Choroid plexus epithelial cell (primary cell): ENCODE data around the gene FAM184A.
A peak's percentile ranks its signal among the peaks of the same experiment; 100 is the strongest.

Source experiments
- DNase-seq: peaks from one replicate; pipeline ENCODE4 v3.0.0-alpha.2; 2010; ENCODE audit warnings: low read depth
- H3K4me3 ChIP-seq: 2 replicates; pipeline ENCODE4 v1.5.1; 2011; ENCODE audit warnings: low read depth, mild to moderate bottlenecking, control low read depth, low read length, moderate library complexity
- TF ChIP-seq, protein P1 (sequence below): conservative IDR thresholded peaks from 2 replicates; pipeline ENCODE4 v1.5.1; 2011; ENCODE audit warnings: low read depth, mild to moderate bottlenecking, control low read depth, inconsistent platforms, low read length, moderate library complexity

FAM184A gene

DNA sequence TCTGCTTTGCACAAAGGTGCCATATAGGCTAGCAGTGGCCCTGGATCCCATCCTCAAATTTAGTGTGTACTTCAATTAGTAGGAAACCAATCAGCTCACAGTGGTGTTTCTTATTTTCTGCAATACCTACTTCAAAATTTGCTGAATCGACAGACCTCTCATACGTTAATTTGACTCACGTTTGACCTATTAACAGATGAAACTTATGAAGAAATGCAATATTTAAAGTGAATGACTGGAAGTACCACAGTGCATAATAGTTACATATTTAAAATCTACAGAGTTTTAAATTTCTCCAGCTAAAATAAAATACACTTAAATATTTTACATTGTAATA, 95.9 kb downstream of the FAM184A start:
- TF ChIP-seq, protein P1, sequence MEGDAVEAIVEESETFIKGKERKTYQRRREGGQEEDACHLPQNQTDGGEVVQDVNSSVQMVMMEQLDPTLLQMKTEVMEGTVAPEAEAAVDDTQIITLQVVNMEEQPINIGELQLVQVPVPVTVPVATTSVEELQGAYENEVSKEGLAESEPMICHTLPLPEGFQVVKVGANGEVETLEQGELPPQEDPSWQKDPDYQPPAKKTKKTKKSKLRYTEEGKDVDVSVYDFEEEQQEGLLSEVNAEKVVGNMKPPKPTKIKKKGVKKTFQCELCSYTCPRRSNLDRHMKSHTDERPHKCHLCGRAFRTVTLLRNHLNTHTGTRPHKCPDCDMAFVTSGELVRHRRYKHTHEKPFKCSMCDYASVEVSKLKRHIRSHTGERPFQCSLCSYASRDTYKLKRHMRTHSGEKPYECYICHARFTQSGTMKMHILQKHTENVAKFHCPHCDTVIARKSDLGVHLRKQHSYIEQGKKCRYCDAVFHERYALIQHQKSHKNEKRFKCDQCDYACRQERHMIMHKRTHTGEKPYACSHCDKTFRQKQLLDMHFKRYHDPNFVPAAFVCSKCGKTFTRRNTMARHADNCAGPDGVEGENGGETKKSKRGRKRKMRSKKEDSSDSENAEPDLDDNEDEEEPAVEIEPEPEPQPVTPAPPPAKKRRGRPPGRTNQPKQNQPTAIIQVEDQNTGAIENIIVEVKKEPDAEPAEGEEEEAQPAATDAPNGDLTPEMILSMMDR = no peak
- H3K4me3 ChIP-seq = no peak overlapping the region
- no peak for DNase-seq

DNA sequence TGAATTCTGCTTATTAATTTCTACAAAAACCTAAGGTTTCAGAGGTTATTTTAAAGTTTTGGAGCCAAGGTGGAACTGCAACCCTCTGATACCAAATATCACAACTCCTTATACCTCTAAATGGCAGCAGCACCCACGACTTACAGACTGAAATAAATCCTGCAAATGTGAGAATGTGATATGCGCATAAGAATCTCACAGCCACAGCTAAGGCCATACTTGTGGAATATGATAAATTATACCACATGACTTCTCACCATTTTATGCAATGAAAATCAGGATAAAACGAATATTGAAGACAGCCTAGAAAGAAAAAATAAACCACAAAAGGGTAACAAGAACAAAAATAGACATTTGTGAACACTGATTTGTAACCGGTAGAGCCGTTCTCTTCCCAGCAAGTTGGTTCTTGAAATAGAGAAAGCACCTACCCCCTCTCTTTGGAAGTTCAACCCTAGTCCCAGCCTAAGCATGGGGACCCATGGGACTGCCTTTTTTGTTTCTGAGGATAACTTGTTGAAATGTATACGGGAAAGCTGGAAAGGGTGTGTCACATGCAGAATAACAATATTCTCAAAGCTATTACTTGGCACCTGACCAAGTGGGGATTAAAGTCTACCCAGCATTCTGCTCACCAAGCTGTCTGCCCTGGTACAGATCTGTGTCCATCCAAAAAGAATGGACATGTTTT, 96.4 kb downstream of the FAM184A start:
- no peak for DNase-seq
- TF ChIP-seq, protein P1 = no peak
- H3K4me3 ChIP-seq = no peak overlapping the region

DNA sequence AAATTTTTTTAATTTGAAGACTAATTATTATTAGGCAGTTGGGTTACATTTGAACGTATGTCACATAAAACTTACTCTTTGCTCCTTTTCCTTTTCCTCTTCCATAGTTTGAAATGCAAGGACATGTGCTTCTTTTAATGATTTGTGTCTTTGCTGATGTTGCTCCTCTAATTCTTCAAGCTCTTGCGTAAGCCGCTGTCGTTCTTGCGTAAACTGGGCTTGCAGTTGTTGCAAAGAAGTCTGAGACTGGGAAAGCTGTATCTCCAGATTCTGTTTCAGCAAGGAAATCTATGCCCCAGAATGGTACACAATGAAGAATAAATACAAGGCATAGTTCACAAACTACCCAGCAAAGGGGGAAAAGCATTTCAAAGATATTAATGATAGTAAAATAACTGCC, 98.4 kb downstream of the FAM184A start:
- peak; percentile 73 for DNase-seq
- TF ChIP-seq, protein P1 = no peak
- no peak overlapping the region for H3K4me3 ChIP-seq

DNA sequence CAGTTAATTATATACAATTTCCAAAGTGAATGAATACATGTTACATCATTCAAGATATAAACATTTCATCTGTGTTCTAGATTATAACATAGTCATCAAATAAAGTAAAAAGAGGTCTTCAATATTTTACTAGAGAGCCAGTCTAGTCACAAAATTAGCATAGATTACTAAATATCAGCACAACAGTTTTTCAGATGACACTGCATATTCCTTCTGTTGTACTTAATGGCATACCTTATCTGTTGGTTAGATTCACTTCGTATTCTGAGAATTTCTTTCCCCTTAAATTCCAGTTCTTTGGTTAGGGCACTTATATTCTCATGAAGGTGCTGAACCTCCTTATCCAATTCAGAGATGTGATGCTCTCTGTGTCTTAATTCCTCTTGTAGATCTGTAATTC, 103.7 kb downstream of the FAM184A start:
- no peak overlapping the region for H3K4me3 ChIP-seq
- DNase-seq = no peak
- TF ChIP-seq, protein P1 = no peak

DNA sequence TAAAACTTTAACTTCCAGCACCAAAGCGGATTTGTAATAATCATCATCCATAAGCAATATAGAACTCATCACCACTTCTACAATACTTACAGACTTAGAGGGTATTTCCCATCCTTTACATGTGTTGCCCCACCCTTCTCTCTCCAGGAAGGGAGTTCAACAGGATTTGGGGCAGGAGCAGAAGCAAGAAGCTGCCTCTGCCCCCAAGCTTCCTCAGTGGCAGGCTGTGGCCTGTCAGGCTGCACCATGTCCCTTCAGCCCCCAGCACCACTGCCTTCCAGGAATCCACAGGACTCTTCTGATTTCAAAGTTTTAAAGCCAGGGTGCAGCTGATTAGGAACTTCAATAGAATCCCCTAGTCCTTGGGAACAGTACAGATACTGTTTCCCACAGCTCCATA, 106.8 kb downstream of the FAM184A start:
- DNase-seq = no peak
- TF ChIP-seq, protein P1 = no peak

DNA sequence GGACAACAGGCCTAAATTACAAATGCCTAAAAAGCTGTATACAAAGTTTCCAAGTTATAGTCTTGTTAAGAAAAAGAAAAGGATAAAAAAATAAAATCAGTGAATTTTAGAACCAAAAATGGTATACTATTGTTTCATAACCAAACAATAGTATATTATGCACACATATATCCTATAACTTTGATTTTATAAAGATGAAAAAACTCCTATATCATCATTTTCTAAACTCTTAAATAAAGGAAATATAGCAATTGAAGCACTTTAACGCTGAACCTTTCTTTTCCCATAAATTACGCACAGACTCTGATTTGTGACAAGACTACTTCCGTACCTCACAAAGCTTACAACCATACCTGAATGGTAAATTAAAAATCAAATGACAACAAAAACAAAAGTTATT, 107.6 kb downstream of the FAM184A start:
- no peak overlapping the region for H3K4me3 ChIP-seq
- TF ChIP-seq, protein P1 = no peak
- DNase-seq = no peak

More for the DNA sequence above, 106.8 kb downstream of the FAM184A start:
- no peak overlapping the region for H3K4me3 ChIP-seq

DNA sequence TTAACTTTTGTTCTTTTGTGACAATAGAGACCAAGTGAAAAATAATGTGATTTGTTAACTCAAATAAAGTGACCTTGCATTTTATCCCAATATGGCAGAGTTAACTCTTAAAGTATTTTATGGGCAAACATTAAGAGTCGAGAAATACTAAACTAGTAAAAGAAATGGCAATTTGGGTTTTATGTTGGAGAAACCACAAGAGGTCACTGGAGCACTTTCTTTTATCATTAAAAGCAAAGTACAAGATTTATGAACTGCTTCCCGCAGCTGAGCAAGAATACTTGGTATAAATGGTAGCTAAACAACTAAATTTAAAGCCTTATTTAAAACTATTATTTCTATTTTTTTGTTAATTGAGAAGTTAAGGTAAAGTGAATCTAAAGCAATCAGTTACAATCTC, 110.0 kb downstream of the FAM184A start:
- TF ChIP-seq, protein P1 = no peak
- DNase-seq = peak; percentile 34
- H3K4me3 ChIP-seq = no peak overlapping the region
